ES-I3 (cell line): ENCODE measurements around the gene TMEM201.

Source experiments
- H3K36me3 ChIP-seq: 2 replicates; pipeline ENCODE4 v1.6.1; 2013; ENCODE audit warnings: mild to moderate bottlenecking, low read length, control low read depth, moderate library complexity; ENCODE audit not compliant: insufficient read depth
- H3K4me1 ChIP-seq: 2 replicates; pipeline ENCODE4 v1.6.1; 2013; ENCODE audit warnings: mild to moderate bottlenecking, control low read depth, low read length; ENCODE audit not compliant: insufficient read depth
- H3K9ac ChIP-seq: 2 replicates; pipeline ENCODE4 v1.6.1; 2013; ENCODE audit warnings: low read depth, mild to moderate bottlenecking, low read length, moderate library complexity
- H3K9me3 ChIP-seq: 2 replicates; pipeline ENCODE4 v1.6.1; 2013; ENCODE audit warnings: mild to moderate bottlenecking, low read length, moderate library complexity; ENCODE audit not compliant: control insufficient read depth, insufficient read depth

The TMEM201 gene

DNA sequence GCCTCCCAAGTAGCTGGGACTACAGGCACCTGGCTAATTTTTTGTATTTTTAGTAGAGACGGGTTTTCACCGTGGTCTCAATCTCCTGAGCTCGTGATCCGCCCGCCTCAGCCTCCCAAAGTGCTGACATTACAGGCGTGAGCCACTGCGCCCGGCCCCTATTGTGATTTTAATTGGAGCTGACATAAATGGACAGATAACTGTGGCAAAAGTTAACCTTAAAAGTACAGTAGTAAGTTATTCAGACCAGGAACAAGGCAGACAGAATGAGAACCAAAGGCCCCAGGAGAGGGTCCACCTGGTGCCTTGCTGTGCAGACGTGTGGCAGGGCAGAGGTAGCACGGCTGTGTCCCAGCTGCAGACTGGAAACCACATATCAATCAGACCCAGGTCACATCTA is 11.0 kb downstream of the TMEM201 start:
- H3K36me3 ChIP-seq = peaks cover 7% of the 10 kb centered on the region
- no peaks in the 10 kb centered on the region for H3K9me3 ChIP-seq
- no peaks in the 10 kb centered on the region for H3K4me1 ChIP-seq
- H3K9ac ChIP-seq = no peak overlapping the region

GRCh38 chr1:9600861-9601834 is 12.4 kb downstream of the TMEM201 start:
- no peaks in the 10 kb centered on the region for H3K4me1 ChIP-seq
- H3K9ac ChIP-seq = no peak overlapping the region
- peaks cover 7% of the 10 kb centered on the region for H3K36me3 ChIP-seq

DNA sequence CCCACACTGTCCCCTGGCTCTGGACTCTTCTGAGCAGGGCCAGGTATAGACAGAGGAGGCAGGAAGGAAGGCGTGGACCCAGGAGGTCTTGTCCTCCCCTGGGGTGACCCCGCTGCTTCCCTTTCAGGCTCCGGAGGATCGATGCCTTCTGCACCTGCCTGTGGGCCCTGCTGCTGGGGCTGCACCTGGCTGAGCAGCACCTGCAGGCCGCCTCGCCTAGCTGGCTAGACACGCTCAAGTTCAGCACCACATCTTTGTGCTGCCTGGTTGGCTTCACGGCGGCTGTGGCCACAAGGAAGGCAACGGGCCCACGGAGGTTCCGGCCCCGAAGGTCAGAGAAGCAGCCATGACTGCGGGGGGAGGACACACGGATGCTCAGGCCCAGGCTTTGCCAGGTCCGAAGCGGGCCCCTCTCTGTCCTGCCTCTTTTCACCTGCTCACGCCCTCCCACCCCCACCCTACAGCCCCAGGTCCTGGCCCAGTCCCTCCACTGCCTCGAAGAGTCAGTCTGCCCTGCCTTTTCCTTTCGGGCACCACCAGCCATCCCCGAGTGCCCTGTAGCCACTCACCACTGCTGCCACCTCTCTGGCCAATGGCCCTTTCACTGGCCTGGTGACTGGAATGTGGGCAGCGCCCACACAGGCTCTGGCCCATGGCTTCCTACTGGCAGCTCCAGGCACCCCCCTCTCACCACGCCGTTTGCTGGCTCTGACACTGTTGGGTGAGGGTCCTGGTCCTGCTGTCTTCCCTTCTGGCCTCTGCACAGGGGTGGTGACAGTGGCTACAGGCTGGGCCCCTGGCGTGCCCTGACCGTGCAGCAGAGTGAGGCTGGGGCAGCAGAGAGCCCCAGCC is 13.5 kb downstream of the TMEM201 start:
- Histone ChIP-seq H3K4me1 (no peaks in the 10 kb centered on the region), H3K9ac (no peak overlapping the region), H3K36me3 (peaks cover 7% of the 10 kb centered on the region), H3K9me3 (no peaks in the 10 kb centered on the region)

More at GRCh38 chr1:9600861-9601834, 12.4 kb downstream of the TMEM201 start:
- H3K9me3 ChIP-seq = no peaks in the 10 kb centered on the region

DNA sequence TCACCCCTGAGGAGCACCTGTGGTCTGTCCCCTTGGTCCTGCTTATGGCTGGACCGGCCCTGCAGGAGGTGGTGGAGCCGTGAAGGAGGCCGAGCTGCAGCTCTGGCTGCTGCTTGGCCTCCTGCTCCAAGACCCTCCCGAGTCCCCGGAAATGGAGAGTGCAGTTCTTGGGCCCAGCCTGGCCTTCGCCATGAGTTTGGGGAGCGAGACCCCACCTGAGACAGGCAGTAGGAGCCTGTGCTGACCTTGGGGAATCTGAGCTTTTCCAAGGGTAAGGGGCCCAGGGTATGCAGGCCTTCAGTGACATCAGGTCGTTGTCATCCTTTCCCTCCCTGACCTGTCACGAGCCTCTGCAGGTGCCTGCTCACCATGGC is 14.1 kb downstream of the TMEM201 start:
- no peaks in the 10 kb centered on the region for H3K9me3 ChIP-seq
- H3K36me3 ChIP-seq = peaks cover 7% of the 10 kb centered on the region; the same call in 1 of the 2 replicates
- H3K4me1 ChIP-seq = no peaks in the 10 kb centered on the region
- H3K9ac ChIP-seq = no peak overlapping the region

GRCh38 chr1:9603307-9603706 is 14.6 kb downstream of the TMEM201 start:
- Histone ChIP-seq H3K36me3 (peaks cover 7% of the 10 kb centered on the region; the same call in 1 of the 2 replicates), H3K9me3 (no peaks in the 10 kb centered on the region), H3K9ac (no peak overlapping the region), H3K4me1 (no peaks in the 10 kb centered on the region)

DNA sequence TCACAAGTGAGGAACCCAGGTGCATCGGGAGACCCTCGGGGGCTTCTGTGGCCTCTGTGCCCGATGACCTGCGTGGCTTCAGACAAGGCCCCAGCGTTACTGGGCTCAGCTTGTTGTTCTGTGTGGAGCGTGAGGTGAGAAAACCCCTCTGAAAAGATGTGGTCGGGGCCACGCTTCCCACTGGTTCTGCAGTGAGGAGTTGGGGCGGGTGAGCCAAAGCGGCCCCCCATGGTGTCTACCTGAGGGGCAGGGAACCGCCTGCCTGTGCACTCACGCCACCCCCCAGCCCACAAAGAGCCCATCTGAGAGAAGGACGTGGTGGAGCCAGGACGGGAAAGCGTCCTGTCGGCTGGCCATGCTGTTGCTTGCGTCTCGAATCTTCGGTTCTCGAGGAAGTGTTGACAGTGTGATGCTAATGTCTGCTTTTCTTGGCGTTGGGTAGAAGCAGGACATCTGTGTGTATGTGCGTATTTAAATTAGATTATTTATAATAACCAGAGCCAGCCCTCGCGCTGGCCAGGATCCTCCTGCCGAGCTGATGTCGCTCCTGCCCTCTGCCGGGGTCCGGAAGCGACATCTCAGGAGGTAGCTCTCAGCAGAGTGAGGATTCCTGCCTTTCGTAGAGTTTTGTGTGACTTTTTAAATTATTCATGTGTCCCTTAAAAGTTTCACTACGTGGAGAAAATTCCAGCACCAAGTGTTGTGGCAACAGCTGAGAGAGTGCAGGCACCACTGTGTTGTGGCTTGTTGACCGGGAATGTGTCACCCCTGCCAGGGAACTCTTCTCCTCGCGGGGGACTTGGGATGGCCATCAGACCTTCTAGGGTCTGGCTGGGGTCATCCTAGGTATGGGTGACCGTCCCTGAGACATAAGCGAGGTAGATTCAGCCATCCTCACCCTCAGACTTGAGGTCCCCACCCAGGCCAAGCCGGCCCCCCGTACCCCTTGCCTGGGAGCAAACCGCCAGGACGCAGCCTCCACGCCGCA is 15.3 kb downstream of the TMEM201 start:
- Histone ChIP-seq H3K36me3 (peaks cover 7% of the 10 kb centered on the region; the same call in 1 of the 2 replicates), H3K4me1 (no peaks in the 10 kb centered on the region), H3K9ac (no peak overlapping the region), H3K9me3 (no peaks in the 10 kb centered on the region)

DNA sequence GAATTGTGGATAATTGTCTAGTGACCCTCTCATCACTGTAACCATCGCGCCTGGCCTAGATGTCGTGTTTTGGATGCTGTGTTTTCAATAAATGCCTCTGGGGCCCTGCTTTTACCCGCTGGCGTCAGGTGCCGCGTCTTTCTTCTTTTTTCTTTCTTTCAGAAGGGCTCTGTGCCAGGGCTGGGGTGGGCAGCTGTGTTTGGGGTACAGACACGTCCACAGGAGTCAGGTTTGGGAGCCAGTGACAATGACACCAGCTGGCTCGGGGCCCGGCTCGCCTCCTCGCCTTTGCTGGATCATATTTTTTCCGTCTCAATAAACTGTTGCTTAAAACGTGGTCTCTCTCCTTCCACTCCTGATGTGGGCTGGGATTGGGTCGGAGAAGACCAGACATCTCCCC is 16.1 kb downstream of the TMEM201 start:
- no peaks in the 10 kb centered on the region for H3K9me3 ChIP-seq
- H3K9ac ChIP-seq = no peak overlapping the region
- peaks cover 7% of the 10 kb centered on the region for H3K36me3 ChIP-seq

GRCh38 chr1:9605946-9606455 is 17.3 kb downstream of the TMEM201 start:
- Histone ChIP-seq H3K9me3 (no peaks in the 10 kb centered on the region), H3K9ac (no peak overlapping the region), H3K4me1 (no peaks in the 10 kb centered on the region), H3K36me3 (peaks cover 7% of the 10 kb centered on the region)

More for the DNA sequence above, 16.1 kb downstream of the TMEM201 start:
- H3K4me1 ChIP-seq = no peaks in the 10 kb centered on the region

DNA sequence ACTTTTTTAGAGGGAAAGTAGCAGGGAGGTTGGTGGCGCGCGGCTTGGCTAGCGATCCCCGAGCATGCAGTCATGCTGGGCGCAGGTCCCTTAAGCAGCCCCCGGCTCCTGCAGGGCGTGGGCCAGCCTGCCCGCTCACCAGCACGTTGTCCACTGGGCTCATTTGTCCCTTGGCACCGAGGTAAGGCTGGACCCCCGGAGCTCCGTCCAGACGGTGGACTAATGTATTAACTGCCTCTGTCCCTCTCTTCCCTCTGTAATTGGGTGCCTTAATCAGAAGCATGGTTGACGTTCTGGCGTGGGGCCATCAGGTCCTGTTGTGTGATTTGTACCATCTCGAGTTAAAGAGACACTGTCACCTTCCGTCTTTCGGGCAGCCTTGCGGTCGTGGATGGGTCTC is 17.7 kb downstream of the TMEM201 start:
- Histone ChIP-seq H3K4me1 (no peaks in the 10 kb centered on the region), H3K9me3 (no peaks in the 10 kb centered on the region), H3K36me3 (peaks cover 7% of the 10 kb centered on the region), H3K9ac (no peak overlapping the region)

GRCh38 chr1:9606948-9607347 is 18.2 kb downstream of the TMEM201 start:
- no peaks in the 10 kb centered on the region for H3K9me3 ChIP-seq
- no peak overlapping the region for H3K9ac ChIP-seq
- H3K4me1 ChIP-seq = no peaks in the 10 kb centered on the region
- H3K36me3 ChIP-seq = peaks cover 7% of the 10 kb centered on the region

- Histone ChIP-seq H3K9me3 (no peaks in the 10 kb centered on the region), H3K4me1 (no peaks in the 10 kb centered on the region), H3K36me3 (peaks cover 7% of the 10 kb centered on the region), H3K9ac (no peak overlapping the region)
Measured at GRCh38 chr1:9607352-9607751, 18.6 kb downstream of the TMEM201 start.

GRCh38 chr1:9609998-9610397 is 21.3 kb downstream of the TMEM201 start:
- H3K9ac ChIP-seq = no peak overlapping the region
- H3K9me3 ChIP-seq = no peaks in the 10 kb centered on the region
- no peaks in the 10 kb centered on the region; the same call in 1 of the 2 replicates for H3K36me3 ChIP-seq
- no peaks in the 10 kb centered on the region for H3K4me1 ChIP-seq

GRCh38 chr1:9610548-9610947 is 21.8 kb downstream of the TMEM201 start:
- H3K4me1 ChIP-seq = no peaks in the 10 kb centered on the region
- no peaks in the 10 kb centered on the region; the same call in 1 of the 2 replicates for H3K36me3 ChIP-seq
- H3K9me3 ChIP-seq = no peaks in the 10 kb centered on the region
- no peak overlapping the region for H3K9ac ChIP-seq
